Suppressor macrophage treated with lipopolysaccharide for 1 hour (primary cell): ENCODE results near the gene KIFC3.
"Not testable (repeated sequence)": the region's sequence is repeated elsewhere in the genome, so short reads cannot be mapped to it uniquely, and the experiment has no call there.

Source experiments
- DNase-seq, 3 donors: peaks; one replicate each; pipeline ENCODE4 v3.0.0-alpha.2; 2020 to 2022

The KIFC3 gene

GRCh38 chr16:57784334-57784733 lies 18.0 kb downstream of the KIFC3 start:
- DNase-seq = no peak

- no peak for DNase-seq
Measured at GRCh38 chr16:57783883-57784282, 18.4 kb downstream of the KIFC3 start.

DNA sequence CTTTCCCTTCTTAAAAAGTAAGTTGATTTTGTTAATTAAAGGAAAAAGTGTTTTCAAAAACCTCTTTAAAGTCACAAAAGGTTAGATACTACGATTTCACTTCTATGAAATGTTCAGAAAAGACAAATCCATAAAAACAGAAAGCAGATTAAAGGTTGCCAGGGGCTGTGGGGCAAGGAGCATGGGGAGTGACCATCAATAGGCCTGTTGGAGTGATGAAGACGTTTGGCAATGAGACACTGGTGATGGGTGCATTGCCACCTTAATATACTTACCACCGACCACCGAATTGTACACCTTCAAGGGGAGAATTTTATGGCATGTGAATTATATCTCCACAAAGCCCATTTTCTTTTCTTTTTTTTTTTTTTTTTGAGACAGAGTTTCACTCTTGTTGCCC lies 19.2 kb downstream of the KIFC3 start:
- no peak for DNase-seq

- not testable (repeated sequence) for DNase-seq
Measured at GRCh38 chr16:57782607-57783055, 19.7 kb downstream of the KIFC3 start.

DNA sequence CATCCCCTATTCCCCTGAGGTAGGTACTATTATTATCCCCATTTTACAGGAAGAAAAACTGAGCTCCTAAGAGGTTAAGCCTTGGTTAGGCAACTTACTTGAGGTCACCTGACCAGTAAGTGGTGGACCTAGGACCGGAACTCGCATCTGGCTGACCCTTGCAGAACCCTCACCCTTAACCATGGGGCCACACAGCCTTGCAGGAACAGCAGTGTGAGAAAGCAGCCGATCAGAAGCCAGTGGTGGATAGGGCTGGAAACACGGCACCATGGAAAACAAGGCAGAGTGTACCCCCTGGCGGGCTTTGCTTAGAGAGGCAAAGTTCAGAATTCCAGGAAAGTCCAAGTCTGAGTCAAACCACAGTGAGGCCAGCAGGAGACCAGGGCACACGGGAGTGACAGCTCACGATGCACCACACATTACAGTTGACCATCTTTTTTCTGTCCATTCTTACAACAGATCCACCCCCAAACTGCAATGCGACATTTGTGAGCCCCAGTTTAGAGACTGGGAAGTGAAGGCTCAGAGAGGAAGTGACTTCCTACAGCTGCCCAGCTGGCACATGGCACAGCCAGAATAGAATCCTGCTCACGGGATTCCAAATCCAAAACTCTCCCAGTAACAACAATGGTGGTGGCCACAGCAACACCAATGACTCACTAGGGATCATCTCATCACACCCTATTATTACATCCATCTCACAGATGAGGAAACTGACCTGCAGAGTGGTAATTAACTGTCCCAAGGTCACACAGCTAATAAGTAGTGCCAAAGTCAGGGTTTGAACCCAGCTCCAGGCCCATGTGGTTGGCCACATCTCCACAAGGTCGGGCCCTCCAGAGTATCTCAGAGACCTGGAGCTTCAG lies 20.3 kb downstream of the KIFC3 start:
- DNase-seq = peak; percentile 65 to 80 (median 68)

DNA sequence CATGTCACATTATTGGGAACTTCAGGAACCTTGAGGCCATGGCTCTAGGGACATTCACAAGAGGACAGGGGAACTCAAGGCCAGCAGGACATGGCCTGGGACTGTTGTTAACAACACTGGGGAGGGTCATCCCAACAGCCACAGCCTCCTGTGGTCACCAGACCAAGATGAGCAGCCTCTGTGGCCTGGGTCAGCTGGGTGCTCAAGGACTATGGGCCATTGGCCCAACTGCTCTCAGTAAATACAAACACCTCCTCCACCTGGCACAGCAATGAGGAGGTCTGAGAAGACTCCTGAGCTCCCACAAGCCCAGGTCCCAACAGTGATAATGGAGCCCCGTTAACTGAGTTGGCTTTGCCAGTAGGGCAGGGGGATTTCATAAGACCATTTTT lies 20.9 kb downstream of the KIFC3 start:
- DNase-seq = no peak

DNA sequence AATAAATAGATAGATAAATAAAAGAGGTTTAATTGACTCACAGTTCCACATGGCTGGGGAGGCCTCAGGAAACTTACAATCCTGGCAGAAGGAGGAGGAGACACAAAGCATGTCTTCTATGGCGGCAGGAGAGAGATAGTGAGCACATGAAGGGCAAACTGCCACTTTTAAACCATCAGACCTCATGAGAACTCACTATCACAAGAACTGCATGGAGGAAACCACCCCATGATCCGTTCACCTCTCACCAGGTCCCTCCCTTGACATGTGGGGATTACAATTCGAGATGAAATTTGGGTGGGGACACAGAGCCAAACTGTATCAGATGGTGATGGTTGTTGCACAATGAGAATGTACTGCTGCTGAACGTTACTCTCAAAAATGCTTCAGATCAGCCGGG lies 22.5 kb downstream of the KIFC3 start:
- not testable (repeated sequence) for DNase-seq

- DNase-seq = no peak
Measured at GRCh38 chr16:57778658-57779057, 23.6 kb downstream of the KIFC3 start.

DNA sequence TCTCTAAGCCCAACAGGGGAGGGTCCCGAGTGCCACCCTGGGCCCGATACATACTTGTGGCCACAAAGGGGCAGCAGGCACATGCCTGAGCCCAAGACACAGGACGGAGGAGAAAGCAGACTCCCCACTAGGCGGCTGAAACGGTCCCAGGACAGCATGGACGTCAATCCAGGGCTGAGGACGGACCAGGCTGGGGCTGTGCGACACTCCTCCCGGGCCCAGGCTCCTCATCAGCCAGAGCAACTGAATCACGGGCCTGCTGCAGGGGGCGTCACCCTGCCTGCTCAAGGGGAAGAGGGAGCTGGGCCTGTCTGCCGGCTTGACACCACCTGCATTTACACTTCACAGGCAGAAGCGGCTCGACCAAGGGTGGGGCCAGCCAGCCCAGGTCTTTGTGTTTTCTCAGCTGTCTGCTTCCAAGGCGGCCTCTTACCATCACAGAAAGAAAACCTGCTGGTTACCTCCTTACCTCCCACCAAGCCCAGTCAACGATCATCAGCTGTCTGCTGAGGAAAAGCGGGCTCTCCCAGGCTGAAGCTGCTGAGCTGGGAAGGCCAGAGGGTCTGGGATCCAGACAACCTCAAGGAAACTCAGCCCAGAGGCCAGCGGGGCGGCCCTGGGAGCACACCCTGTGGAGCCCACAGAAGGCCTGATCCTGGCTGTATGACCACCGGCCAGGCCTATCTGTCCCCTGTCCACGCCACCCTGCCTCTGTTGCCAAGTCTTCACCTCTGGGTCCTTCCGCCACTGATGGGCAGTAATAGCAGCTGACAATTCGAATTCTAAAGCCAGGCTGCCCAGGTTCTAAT lies 26.4 kb downstream of the KIFC3 start:
- no peak for DNase-seq

- peak; percentile 39 to 53 (median 46) for DNase-seq
Measured at GRCh38 chr16:57774705-57775285, 27.5 kb downstream of the KIFC3 start.

- DNase-seq = peak; percentile 60 to 80 (median 60)
Measured at GRCh38 chr16:57773655-57774295, 28.5 kb downstream of the KIFC3 start.

- DNase-seq = no peak
Measured at GRCh38 chr16:57773019-57773418, 29.3 kb downstream of the KIFC3 start.

- DNase-seq = no peak
Measured at GRCh38 chr16:57771141-57771785, 31.0 kb downstream of the KIFC3 start.

DNA sequence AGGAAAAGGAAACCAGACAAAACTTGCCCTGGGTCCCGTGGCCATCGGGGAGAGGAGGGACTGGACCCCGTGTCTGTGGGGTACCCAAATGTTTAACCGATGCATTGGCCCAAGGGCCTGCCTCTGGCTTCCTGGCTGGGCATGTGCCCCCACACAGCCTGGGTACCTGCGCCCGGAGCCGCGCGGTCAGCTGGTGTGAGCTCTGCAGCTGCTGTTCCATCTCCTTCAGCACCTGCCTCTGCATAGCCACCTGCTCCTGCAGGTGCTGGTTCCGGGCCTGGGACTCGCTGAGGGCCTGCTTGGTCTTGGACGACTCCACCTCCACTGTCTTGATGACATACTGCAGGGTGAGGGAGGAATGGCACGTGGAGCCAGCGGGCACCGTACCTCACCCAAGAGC lies 31.9 kb downstream of the KIFC3 start:
- no peak for DNase-seq

- DNase-seq = no peak
Measured at GRCh38 chr16:57769541-57770145, 32.6 kb downstream of the KIFC3 start.

GRCh38 chr16:57766714-57767348 lies 35.5 kb downstream of the KIFC3 start:
- no peak for DNase-seq

DNA sequence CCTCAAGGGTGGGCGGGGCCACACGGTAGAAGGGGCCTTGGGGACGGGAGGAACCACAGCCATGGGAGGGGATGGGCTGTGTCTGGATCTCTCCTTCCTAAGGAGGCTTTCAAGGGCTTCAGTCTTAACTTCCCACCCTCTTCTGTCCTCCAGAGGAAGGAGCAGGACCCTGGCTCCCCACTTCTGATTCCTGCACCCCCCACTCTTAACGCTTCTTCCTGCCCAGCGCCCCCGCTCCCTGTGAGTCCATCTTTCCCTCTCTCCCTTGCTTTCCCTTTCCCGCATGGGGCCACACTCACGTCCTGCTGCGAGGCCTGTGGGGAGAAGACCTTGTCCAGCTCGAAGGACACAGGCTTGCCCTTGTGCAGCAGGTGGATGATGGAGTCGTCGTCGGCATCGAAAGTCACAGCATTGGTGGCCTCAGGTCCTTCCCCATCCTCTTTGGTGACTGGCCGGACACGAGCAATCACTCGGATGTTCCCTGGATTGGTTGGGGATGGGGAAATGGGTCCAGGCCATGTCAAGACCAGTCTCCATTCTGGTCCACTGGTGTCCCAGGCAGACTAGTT lies 37.0 kb downstream of the KIFC3 start:
- no peak for DNase-seq

GRCh38 chr16:57764341-57765159 lies 37.7 kb downstream of the KIFC3 start:
- peak; percentile 87 to 91 (median 88) for DNase-seq

- no peak for DNase-seq
Measured at GRCh38 chr16:57764006-57764340, 38.3 kb downstream of the KIFC3 start.

DNA sequence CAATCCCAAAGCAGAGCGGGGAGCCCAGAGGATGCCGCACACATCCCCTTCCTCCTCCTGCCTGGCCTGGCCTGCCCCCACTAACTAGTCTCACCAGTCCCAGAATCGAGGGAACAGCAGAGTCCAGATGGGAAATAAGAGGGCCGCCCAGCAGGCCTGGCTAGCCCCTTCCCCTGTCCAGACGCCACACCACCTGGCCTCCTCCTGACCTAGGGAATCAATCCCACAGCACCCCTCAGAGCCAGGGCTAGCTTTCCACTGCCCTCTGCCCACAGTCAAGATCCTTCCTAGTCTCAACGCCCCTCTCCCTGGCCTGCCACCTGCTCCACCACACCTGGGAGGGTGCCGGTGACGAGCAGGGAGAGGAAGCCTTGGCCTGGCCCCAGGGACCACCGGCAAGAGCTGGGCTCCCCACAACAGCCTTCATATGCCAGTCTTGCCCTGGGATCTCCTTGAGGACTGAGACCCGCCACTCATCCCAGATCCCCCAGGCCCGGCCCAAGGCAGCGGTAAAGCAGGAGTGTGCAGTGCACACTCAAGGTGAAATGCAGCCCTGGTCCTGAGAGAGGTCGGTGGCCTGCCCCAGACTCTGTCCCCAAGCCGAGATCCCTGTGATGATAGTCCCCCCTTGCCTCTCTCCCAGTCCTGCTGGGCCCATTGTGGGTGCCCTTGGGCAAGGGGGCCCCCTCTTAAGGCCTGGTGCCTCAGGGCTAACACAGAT lies 38.8 kb downstream of the KIFC3 start:
- DNase-seq = no peak
